ENCODE measurements around the gene LDB2.

- TF ChIP-seq CTCF (IDR thresholded peaks at IDR 0.05; ENCODE audit: low read depth, low read length, poor library complexity, severe bottlenecking) (no peak), EZH2phosphoT487 (IDR thresholded peaks at IDR 0.05; ENCODE audit: borderline replicate concordance, low read length) (no peak)
Measured at GRCh38 chr4:16758255-16758654, 140.2 kb downstream of the LDB2 start.
